OCI-LY1 (cell line): ENCODE results near the gene CCDC33.

ENCODE experiments used
- CTCF ChIP-seq: fragments of 200-600 bp; sonication (generic), shearing (Covaris generic); IDR thresholded peaks from 2 replicates; pipeline ENCODE4 v1.5.1; 2017; ENCODE audit warnings: mild to moderate bottlenecking, antibody characterized with exemption, low read length, moderate library complexity, mixed read lengths
- EZH2 ChIP-seq: fragments of 200-600 bp; sonication (generic), shearing (Covaris generic); IDR thresholded peaks from 2 replicates; pipeline ENCODE4 v1.8.0; 2017; ENCODE audit warnings: borderline replicate concordance, mixed run types, mild to moderate bottlenecking, antibody characterized with exemption, low read length, moderate library complexity, mixed read lengths

GRCh38 chr15:74291101-74292071 lies 55.3 kb downstream of the CCDC33 start:
- TF ChIP-seq CTCF (no peak), EZH2 (no peak)
